Stimulated activated CD4-positive, alpha-beta T cell treated with anti-CD3 and anti-CD28 coated beads, Interleukin-15, amount 100 ng/mL, for 24 hours (primary cell): ENCODE measurements around the gene SNCAIP.
"Not testable (repeated sequence)": the region's sequence is repeated elsewhere in the genome, so short reads cannot be mapped to it uniquely, and the experiment has no call there.

Experiments used
- DNase-seq: peaks from one replicate; pipeline ENCODE4 v3.0.0-alpha.2; 2020

The SNCAIP gene

GRCh38 chr5:122363623-122364022, 51.6 kb downstream of the SNCAIP start:
- DNase-seq: no peak

DNA sequence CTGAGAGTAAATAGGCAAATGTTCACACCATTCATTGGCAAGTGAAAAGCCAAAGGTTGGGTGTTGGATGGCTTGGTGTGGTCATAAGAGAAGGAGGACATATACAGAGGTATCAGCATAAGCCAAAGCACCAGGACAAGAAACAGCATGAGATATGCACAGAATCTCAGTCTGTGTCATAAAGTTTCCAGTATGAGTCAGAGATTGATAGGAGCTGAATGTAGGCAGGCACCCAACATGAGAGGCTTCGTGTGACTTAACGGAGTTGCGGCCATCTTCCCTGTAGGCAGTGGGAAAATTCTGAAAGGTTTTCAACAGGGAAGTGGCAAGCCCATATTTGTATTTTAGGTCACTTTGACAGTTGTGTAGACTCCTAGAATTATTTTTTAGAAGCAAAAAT, 54.5 kb downstream of the SNCAIP start:
- no peak for DNase-seq

DNA sequence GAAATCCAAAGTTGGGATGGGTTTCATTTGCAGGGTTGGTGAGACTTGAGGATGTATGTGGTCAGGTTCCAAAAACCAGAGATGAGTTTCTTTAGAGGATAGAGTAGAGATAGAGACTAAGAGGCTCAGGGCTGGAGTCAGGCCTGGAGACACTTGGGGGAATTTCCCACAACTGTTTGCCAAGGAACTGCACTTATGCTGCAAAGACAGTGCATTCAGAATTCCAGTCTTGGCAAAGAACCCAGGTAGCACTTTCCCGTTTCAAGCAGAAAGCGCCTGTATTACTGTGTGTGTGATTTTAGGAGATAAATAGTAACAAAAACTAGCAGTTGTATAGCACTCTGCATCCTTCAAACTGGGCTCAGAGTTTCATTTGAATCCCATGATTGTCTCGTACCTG, 55.4 kb downstream of the SNCAIP start:
- DNase-seq: no peak

GRCh38 chr5:122368510-122369251, 56.6 kb downstream of the SNCAIP start:
- no peak for DNase-seq

GRCh38 chr5:122369253-122369815, 57.3 kb downstream of the SNCAIP start:
- DNase-seq: no peak

- no peak for DNase-seq
Measured at GRCh38 chr5:122371511-122372151, 59.6 kb downstream of the SNCAIP start.

- DNase-seq: no peak
Measured at GRCh38 chr5:122374110-122374509, 62.1 kb downstream of the SNCAIP start.

DNA sequence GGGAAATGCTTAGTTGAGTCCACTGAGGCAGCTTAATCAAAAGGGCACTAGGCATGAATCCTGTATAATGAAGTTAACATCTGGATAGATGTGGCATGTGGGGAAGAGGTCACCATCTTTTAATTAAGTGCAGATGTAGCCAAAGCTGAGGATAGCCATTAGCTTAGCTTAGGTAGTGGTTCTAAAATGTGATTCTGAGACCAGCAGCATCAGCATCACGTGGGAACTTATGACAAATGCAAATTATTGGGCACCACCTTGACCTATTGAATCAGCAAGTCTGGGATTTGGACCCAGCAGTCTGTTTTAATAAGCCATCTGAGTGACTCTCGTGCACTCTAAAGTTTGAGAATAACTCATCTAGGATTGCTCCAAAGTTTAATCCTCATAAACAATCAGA, 63.8 kb downstream of the SNCAIP start:
- no peak for DNase-seq

GRCh38 chr5:122376250-122376649, 64.2 kb downstream of the SNCAIP start:
- DNase-seq: no peak

GRCh38 chr5:122377026-122377425, 65.0 kb downstream of the SNCAIP start:
- DNase-seq: no peak

- not testable (repeated sequence) for DNase-seq
Measured at GRCh38 chr5:122382938-122383337, 70.9 kb downstream of the SNCAIP start.

DNA sequence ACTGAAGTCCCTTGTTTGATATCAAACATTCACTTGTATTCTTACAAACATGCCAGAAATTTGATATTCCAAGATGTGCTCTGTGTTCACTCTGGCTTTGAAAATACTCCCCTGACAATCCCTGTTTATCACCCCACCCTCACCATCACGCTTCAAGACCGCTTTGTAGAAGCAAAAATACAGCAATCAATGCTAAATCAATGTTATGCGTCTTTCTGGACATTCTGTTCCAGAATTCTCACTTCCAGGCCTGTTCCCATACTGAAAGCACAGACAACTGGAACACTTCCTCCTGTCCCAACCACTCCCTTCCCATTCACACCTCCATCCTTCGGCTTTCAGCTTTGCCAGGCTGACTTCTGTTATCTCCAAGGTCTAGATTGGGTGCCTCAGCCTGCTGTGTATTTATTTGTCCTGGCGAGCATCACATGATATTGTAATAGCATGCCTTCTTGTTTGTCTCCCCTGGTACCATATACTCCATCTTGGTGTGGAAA, 72.8 kb downstream of the SNCAIP start:
- DNase-seq: no peak

GRCh38 chr5:122385286-122385685, 73.2 kb downstream of the SNCAIP start:
- DNase-seq: no peak

DNA sequence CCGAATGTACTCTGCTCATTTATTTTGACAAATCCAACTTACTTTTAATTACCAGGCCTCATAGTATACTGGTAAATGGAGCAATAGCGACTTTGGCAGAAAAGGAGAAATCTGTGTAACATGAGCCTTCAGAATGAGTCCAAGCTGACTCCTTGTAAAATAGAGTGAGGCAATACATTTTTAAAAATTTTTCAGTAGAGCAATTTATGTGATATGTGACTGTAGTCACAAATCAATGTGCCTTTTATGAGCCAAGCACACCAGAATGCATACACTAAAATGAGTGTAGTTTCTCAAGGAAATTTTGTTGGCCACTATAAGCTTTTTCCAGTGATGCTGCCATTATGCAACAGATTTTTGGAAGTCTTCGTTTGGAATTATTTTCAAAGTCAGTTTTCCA, 73.8 kb downstream of the SNCAIP start:
- no peak for DNase-seq

DNA sequence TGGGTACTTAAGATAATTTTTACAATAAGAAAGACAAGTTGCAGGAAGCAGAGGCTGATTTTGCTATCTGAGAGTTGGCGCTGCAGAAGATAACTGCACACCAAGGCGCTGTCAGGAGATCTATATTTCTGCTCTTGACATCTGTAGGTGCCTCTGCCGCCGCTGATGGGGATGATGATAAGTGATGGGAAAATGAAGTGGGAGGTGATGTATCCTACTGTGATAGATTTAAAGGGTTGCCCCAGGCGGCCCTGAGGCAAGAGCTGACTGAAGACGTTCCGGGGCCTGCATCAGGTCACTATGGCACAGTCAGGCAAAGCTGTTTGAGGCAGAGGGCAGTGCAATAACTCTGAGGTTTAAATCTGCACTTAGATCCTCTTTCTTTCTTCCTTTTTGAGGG, 78.1 kb downstream of the SNCAIP start:
- DNase-seq: no peak

GRCh38 chr5:122390694-122391093, 78.7 kb downstream of the SNCAIP start:
- no peak for DNase-seq

DNA sequence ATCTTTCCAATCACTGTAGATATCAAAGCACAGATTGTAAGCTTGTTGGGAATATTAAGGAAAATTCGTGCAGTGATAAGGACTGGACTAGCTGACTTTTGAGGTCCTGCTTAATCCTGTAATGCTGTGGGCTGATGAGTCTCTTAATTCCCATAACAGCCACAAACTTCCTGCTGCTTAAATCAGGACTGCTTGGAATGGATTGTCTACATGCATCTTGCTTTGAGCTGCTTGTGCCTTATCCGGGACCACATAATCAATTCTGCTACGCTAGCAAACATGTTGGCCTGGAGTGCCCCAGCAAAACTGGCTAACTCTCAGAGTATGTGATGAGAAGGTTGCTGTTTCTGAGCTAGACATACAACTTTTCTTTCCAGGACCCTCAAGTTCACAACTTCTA, 79.6 kb downstream of the SNCAIP start:
- no peak for DNase-seq

DNA sequence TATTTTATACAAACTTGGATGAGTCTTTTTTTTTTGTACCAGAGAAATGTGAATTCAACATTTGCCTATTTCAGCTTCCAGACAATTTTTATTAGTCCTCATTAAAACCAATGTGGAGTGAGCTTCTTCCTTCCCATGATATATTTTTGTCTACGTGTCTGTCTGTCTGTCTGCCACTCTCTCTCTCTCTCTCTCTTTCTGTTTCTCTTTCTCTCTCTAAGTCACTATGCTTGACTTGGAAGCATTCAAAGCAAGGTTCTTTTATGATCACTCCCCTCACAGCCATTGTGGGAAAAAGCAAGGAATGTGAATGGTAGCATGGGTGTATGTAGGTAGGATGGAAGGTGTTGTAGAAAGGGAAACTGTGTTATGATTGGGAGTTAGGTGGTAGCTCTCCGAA, 80.2 kb downstream of the SNCAIP start:
- no peak for DNase-seq

DNA sequence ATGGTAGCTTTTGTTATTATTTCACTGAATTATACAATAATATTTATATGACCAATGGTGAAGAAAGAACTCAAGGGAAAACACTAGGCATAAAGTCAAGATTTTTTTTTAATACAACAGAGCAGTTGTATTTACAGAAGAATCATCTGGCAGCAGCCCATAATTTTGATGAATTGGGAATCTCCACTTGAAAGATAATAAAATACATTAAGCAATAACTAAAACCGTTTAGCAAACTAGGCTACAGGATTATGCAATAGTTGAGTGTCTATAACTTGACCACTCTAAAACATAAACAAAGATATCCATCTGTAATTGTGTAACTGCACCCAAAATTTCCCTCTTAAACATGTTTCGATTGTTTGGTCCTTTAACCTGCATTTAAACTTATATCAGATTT, 80.8 kb downstream of the SNCAIP start:
- no peak for DNase-seq

GRCh38 chr5:122394284-122394930, 82.4 kb downstream of the SNCAIP start:
- DNase-seq: no peak

GRCh38 chr5:122398016-122398415, 86.0 kb downstream of the SNCAIP start:
- no peak for DNase-seq

DNA sequence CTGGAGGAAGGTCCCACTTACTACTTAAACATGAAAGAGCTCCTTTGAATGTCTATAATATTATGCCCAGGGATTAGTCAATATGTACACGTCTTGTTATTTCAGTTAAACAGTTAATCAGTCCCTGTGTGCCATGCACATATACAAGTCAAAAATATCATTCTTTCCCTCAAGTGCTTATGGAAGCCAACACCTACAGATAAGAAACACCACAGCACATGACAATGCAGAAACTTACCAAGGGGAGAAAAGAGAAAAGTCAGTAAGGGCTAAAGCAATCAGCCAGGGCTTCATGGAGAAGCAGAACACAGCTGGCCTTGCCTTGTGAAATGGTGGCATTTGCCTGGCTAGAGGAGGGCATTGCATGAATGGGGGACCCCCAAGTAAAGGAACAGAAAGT, 88.3 kb downstream of the SNCAIP start:
- DNase-seq: no peak

- DNase-seq: no peak
Measured at GRCh38 chr5:122400938-122401337, 88.9 kb downstream of the SNCAIP start.
